ENCODE results near the gene DCAF10. TPM values are rescaled to one million over a fixed set of nuclear protein-coding genes. Genes with fewer than 3 reads are reported as not detected.
"Not testable (repeated sequence)": the region's sequence is repeated elsewhere in the genome, so short reads cannot be mapped to it uniquely, and the experiment has no call there.

Gene DCAF10
- total and polyA plus RNA-seq, 2 donors: 15.0 to 39.0 TPM

GRCh38 chr9:37856551-37856950, 56.0 kb downstream of the DCAF10 start:
- H3K4me1 ChIP-seq (ENCODE audit: insufficient read depth): no peaks in the 10 kb centered on the region
- 95% methylated on average over 1 of the region's 1 CpG for WGBS
- no peak overlapping the region for H3K27ac ChIP-seq (ENCODE audit: low read depth)
- H3K4me3 ChIP-seq (ENCODE audit: low read depth, low read length): no peak overlapping the region
- no peak for DNase-seq (ENCODE audit: extremely low spot score)
- peaks cover 3% of the 10 kb centered on the region for H3K36me3 ChIP-seq (ENCODE audit: insufficient read depth)

DNA sequence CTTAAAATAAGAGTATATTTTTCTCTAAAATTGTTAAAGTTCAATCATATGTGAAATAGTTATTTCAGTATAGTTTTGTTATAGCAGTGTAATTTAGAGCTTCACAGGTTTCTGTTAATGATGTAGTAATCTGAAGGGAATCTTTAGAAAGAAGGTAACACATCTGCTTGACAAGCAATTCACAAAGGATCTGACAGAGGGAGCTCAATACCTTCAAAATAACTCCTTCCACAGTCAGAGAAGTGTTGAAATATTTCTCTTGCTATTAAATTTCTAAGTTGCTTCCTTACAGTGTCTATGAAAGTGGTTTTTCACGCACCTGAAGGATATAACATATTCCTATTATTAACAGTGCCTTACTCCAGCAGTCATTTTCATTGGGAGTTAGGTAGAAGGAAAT, 58.4 kb downstream of the DCAF10 start:
- H3K4me1 ChIP-seq (ENCODE audit: insufficient read depth): no peaks in the 10 kb centered on the region
- H3K36me3 ChIP-seq (ENCODE audit: insufficient read depth): peaks cover 5% of the 10 kb centered on the region
- 90% methylated on average over 1 of the region's 1 CpG for WGBS
- no peak for DNase-seq (ENCODE audit: extremely low spot score)
- no peak overlapping the region for H3K27ac ChIP-seq (ENCODE audit: low read depth)
- no peak overlapping the region for H3K4me3 ChIP-seq (ENCODE audit: low read depth, low read length)

GRCh38 chr9:37862530-37862929, 61.9 kb downstream of the DCAF10 start:
- Histone ChIP-seq H3K27ac (ENCODE audit: low read depth) (no peak overlapping the region), H3K36me3 (ENCODE audit: insufficient read depth) (peaks cover 5% of the 10 kb centered on the region), H3K4me3 (ENCODE audit: low read depth, low read length) (no peak overlapping the region), H3K4me1 (ENCODE audit: insufficient read depth) (no peaks in the 10 kb centered on the region)
- WGBS: 88% methylated on average over 3 of the region's 3 CpGs
- DNase-seq (ENCODE audit: extremely low spot score): no peak

- Histone ChIP-seq H3K4me1 (ENCODE audit: insufficient read depth) (no peaks in the 10 kb centered on the region), H3K36me3 (ENCODE audit: insufficient read depth) (no peaks in the 10 kb centered on the region), H3K4me3 (ENCODE audit: low read depth, low read length) (no peak overlapping the region), H3K27ac (ENCODE audit: low read depth) (no peak overlapping the region)
- DNase-seq (ENCODE audit: extremely low spot score): no peak
- 97% methylated on average over 5 of the region's 5 CpGs for WGBS
Measured at GRCh38 chr9:37870081-37870798, 69.6 kb downstream of the DCAF10 start.

GRCh38 chr9:37870799-37871176, 70.2 kb downstream of the DCAF10 start:
- Histone ChIP-seq H3K36me3 (ENCODE audit: insufficient read depth) (no peaks in the 10 kb centered on the region), H3K4me3 (ENCODE audit: low read depth, low read length) (no peak overlapping the region), H3K4me1 (ENCODE audit: insufficient read depth) (no peaks in the 10 kb centered on the region), H3K27ac (ENCODE audit: low read depth) (no peak overlapping the region)
- no peak for DNase-seq (ENCODE audit: extremely low spot score)
- 58% methylated on average over 5 of the region's 5 CpGs for WGBS

DNA sequence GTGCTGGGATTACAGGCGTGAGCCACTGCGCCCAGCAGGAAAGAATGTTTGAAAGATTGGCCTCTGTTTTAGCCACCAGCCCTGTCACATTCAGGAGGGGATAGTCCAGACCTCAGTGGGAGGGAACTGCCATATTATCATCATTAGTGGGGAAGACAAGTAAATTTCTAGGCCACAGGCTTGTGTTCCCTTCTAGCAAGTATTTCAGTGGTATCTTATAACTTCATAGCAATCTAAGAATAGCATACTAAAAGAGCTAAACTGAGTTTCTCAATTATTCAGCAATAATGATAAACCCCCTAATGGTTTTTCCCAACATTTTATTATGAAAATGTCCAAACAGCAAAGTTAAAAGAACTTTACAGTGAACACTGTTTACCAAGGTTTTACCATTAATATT, 73.4 kb downstream of the DCAF10 start:
- Histone ChIP-seq H3K36me3 (ENCODE audit: insufficient read depth) (no peaks in the 10 kb centered on the region), H3K27ac (ENCODE audit: low read depth) (no peak overlapping the region), H3K4me1 (ENCODE audit: insufficient read depth) (no peaks in the 10 kb centered on the region), H3K4me3 (ENCODE audit: low read depth, low read length) (no peak overlapping the region)
- no peak for DNase-seq (ENCODE audit: extremely low spot score)
- 95% methylated on average over 2 of the region's 2 CpGs for WGBS

DNA sequence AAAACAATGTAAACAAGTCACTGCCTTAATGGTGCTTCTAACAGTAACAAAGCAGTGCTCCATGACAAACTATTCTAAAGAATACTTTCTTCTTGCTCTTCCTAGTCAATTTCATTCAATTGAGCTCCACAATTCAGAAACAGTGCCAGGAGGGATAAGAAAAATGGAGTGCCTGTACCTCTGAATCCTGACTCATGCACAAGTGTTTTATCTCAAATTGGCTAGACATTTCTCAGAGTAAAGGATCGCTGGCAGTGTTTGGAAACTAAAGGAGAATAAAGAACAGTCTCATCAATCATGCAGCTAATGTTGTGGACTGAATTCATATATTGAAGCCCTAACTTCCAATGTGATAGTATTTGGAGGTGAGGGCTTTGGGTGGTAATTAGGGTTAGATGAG, 75.8 kb downstream of the DCAF10 start:
- WGBS: 63% methylated on average over 1 of the region's 1 CpG
- Histone ChIP-seq H3K36me3 (ENCODE audit: insufficient read depth) (peaks cover 3% of the 10 kb centered on the region), H3K4me3 (ENCODE audit: low read depth, low read length) (no peak overlapping the region), H3K27ac (ENCODE audit: low read depth) (no peak overlapping the region), H3K4me1 (ENCODE audit: insufficient read depth) (no peaks in the 10 kb centered on the region)
- no peak for DNase-seq (ENCODE audit: extremely low spot score)

DNA sequence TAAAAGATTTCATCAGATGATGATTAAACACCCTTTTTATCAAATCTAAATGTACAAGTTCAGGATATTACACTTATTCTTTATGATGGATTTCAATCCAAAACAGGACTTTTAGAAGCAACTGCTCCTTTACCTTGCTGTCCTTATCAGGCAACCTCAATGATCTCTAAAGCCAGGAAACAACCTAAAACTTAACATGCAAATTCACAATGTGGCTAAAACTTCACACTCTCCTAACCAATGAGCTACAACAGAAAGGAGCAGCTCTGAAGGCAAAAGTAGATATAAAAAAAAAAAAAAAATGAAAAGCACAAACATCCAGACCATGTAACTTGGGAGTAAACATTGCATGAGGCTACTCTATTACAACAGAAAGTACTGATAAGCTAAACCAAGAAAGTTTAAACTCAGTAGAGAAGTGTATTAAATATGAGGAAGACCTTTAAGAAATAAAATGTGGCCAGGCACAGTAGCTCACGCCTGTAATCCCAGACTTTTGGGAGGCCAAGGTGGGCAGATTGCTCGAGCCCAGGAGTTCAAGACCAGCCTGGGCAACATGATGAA, 80.4 kb downstream of the DCAF10 start:
- 84% methylated on average over 2 of the region's 2 CpGs for WGBS
- Histone ChIP-seq H3K36me3 (ENCODE audit: insufficient read depth) (peaks cover 3% of the 10 kb centered on the region), H3K4me3 (ENCODE audit: low read depth, low read length) (no peak overlapping the region), H3K27ac (ENCODE audit: low read depth) (no peak overlapping the region), H3K4me1 (ENCODE audit: insufficient read depth) (no peaks in the 10 kb centered on the region)
- DNase-seq (ENCODE audit: extremely low spot score): no peak

GRCh38 chr9:37887977-37888583, 87.5 kb downstream of the DCAF10 start:
- not testable (repeated sequence) for DNase-seq (ENCODE audit: extremely low spot score); H3K27ac ChIP-seq (ENCODE audit: low read depth); H3K4me1 ChIP-seq (ENCODE audit: insufficient read depth); H3K4me3 ChIP-seq (ENCODE audit: low read depth, low read length); H3K36me3 ChIP-seq (ENCODE audit: insufficient read depth)
- 82% methylated on average over 11 of the region's 11 CpGs for WGBS

DNA sequence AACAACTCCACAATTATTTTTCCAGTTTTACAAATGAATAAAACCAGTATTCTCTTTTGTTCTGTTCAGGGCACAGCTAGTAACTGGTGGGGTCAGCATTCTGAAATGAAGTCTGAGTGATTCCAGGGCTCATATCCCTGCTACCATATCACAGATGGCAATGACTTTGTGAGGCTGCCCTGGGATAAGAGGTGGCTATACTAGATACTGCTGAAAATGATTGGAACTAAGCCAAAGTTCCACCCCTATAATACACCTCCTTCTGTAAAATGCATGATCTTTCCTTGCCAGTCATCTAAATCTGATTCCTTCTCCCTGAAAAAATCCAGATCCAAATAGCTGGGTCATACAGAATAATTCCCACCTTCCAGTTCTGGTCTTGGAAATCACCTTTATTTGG, 88.9 kb downstream of the DCAF10 start:
- Histone ChIP-seq H3K4me3 (ENCODE audit: low read depth, low read length) (no peak overlapping the region), H3K4me1 (ENCODE audit: insufficient read depth) (no peaks in the 10 kb centered on the region), H3K27ac (ENCODE audit: low read depth) (no peak overlapping the region), H3K36me3 (ENCODE audit: insufficient read depth) (peaks cover 4% of the 10 kb centered on the region)
- no peak for DNase-seq (ENCODE audit: extremely low spot score)

GRCh38 chr9:37891042-37891441, 90.4 kb downstream of the DCAF10 start:
- H3K4me1 ChIP-seq (ENCODE audit: insufficient read depth); DNase-seq (ENCODE audit: extremely low spot score); H3K27ac ChIP-seq (ENCODE audit: low read depth); H3K36me3 ChIP-seq (ENCODE audit: insufficient read depth); H3K4me3 ChIP-seq (ENCODE audit: low read depth, low read length): not testable (repeated sequence)
- WGBS: 94% methylated on average over 15 of the region's 17 CpGs

DNA sequence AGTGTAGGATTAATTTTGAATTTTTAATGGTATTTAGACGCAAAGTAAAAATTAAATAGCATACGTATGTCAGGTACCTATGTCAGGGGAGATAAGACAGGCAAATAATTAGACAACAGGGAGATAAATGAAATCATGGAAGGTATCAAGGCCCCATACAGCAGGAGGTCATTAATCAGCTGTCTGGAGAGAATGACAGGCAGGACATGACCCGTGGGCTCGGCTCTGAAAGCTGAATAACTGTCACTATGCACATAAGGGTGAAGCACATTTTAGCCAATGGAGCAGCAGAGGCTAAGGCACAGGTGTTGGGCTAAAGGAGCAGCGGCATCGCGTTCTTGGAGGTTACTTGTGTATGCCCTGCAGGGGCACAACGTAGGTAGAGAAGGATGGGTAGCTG, 91.5 kb downstream of the DCAF10 start:
- DNase-seq (ENCODE audit: extremely low spot score): no peak
- Histone ChIP-seq H3K4me3 (ENCODE audit: low read depth, low read length) (no peak overlapping the region), H3K36me3 (ENCODE audit: insufficient read depth) (peaks cover 4% of the 10 kb centered on the region), H3K27ac (ENCODE audit: low read depth) (no peak overlapping the region), H3K4me1 (ENCODE audit: insufficient read depth) (no peaks in the 10 kb centered on the region)
- 92% methylated on average over 8 of the region's 8 CpGs for WGBS

- DNase-seq (ENCODE audit: extremely low spot score): no peak
- WGBS: 35% methylated on average over 2 of the region's 2 CpGs
- Histone ChIP-seq H3K4me3 (ENCODE audit: low read depth, low read length) (no peak overlapping the region), H3K27ac (ENCODE audit: low read depth) (no peak overlapping the region), H3K36me3 (ENCODE audit: insufficient read depth) (peaks cover 4% of the 10 kb centered on the region), H3K4me1 (ENCODE audit: insufficient read depth) (no peaks in the 10 kb centered on the region)
Measured at GRCh38 chr9:37897665-37898064, 97.1 kb downstream of the DCAF10 start.

GRCh38 chr9:37899041-37899440, 98.4 kb downstream of the DCAF10 start:
- H3K4me3 ChIP-seq (ENCODE audit: low read depth, low read length): no peak overlapping the region
- no peaks in the 10 kb centered on the region for H3K36me3 ChIP-seq (ENCODE audit: insufficient read depth)
- 84% methylated on average over 2 of the region's 2 CpGs for WGBS
- H3K4me1 ChIP-seq (ENCODE audit: insufficient read depth): no peaks in the 10 kb centered on the region
- no peak for DNase-seq (ENCODE audit: extremely low spot score)
- no peak overlapping the region for H3K27ac ChIP-seq (ENCODE audit: low read depth)

Data from urinary bladder (tissue), 4 donors.